Measurements from ENCODE around the gene DHFR. TPM values are rescaled to one million over a fixed set of nuclear protein-coding genes. Genes with fewer than 3 reads are reported as not detected.

DHFR gene
- total RNA-seq, 1 donor from 2014 or later, result 23.5 TPM

DNA sequence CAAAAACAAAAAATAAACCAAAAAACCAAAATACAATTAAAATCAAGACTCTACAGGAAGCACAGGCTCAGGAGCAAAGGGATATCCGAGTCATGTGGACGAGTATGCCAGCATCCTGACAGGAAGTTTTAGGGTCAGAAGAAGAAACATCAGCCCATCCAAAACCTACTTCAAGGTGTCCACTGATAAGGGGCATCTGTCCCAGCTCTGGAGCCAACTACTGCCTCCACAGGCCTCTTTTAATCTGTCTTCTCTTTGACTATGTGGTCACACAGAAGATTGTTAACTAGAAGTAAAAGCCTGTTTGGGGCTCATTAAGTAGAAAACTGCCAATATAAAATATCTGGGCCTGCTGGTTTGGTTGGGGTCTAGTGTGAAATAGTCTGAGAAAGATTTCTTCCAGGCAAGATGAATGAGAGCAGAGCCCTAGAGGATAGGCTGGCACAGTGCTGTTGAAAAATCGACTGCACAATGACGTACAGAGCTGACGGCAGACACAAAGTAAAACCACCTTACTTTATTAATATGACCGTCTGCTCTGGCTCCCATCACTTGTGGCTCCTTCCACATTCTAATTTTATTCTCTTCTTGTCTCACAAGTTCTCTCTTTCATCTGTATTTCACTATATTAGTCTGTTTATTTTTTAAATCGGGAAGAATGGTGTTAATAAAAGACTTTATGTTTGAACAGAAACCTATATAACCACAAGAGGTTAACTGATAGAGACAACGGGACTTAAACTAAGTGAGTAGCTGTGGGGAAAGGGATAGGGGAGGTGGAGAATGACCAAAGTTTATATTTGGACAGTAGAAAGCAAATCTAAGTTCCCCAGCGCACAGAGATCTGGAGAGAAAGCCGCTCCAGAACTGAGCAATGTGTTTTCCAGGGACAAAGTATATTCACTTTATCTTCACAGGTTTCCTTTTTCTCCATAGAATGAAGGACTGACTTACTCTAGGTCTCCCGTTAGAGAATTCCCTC, 23.2 kb downstream of the DHFR start:
- no peaks in the 10 kb centered on the region for H3K36me3 Mint-ChIP-seq (ENCODE audit: unreplicated experiment)
- TF ChIP-seq, protein P1, sequence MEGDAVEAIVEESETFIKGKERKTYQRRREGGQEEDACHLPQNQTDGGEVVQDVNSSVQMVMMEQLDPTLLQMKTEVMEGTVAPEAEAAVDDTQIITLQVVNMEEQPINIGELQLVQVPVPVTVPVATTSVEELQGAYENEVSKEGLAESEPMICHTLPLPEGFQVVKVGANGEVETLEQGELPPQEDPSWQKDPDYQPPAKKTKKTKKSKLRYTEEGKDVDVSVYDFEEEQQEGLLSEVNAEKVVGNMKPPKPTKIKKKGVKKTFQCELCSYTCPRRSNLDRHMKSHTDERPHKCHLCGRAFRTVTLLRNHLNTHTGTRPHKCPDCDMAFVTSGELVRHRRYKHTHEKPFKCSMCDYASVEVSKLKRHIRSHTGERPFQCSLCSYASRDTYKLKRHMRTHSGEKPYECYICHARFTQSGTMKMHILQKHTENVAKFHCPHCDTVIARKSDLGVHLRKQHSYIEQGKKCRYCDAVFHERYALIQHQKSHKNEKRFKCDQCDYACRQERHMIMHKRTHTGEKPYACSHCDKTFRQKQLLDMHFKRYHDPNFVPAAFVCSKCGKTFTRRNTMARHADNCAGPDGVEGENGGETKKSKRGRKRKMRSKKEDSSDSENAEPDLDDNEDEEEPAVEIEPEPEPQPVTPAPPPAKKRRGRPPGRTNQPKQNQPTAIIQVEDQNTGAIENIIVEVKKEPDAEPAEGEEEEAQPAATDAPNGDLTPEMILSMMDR (IDR thresholded peaks at IDR 0.05; ENCODE audit: partially characterized antibody, unreplicated experiment), result no peak
- DNase-seq, result no peak
- H3K9me3 Mint-ChIP-seq (ENCODE audit: unreplicated experiment), result no peaks in the 10 kb centered on the region
- no peak overlapping the region for H3K27ac Mint-ChIP-seq (ENCODE audit: unreplicated experiment)
- H3K27me3 Mint-ChIP-seq (ENCODE audit: unreplicated experiment), result peaks cover 4% of the 10 kb centered on the region
- H3K4me3 Mint-ChIP-seq (ENCODE audit: unreplicated experiment), result no peak overlapping the region
- H3K4me1 Mint-ChIP-seq (ENCODE audit: low read depth, unreplicated experiment), result no peaks in the 10 kb centered on the region

- no peak for DNase-seq
- Mint-ChIP-seq H3K27me3 (ENCODE audit: unreplicated experiment) (peaks cover 4% of the 10 kb centered on the region), H3K36me3 (ENCODE audit: unreplicated experiment) (no peaks in the 10 kb centered on the region), H3K4me3 (ENCODE audit: unreplicated experiment) (no peak overlapping the region), H3K9me3 (ENCODE audit: unreplicated experiment) (no peaks in the 10 kb centered on the region), H3K4me1 (ENCODE audit: low read depth, unreplicated experiment) (no peaks in the 10 kb centered on the region), H3K27ac (ENCODE audit: unreplicated experiment) (no peak overlapping the region)
- TF ChIP-seq, protein P1 (IDR thresholded peaks at IDR 0.05; ENCODE audit: partially characterized antibody, unreplicated experiment), result no peak
Measured at GRCh38 chr5:80629281-80629680, 25.5 kb downstream of the DHFR start.

GRCh38 chr5:80625230-80625629, 29.6 kb downstream of the DHFR start:
- Mint-ChIP-seq H3K9me3 (ENCODE audit: unreplicated experiment) (no peaks in the 10 kb centered on the region), H3K4me1 (ENCODE audit: low read depth, unreplicated experiment) (peaks cover 1% of the 10 kb centered on the region), H3K36me3 (ENCODE audit: unreplicated experiment) (no peaks in the 10 kb centered on the region), H3K4me3 (ENCODE audit: unreplicated experiment) (no peak overlapping the region), H3K27ac (ENCODE audit: unreplicated experiment) (no peak overlapping the region), H3K27me3 (ENCODE audit: unreplicated experiment) (peaks cover 2% of the 10 kb centered on the region)
- TF ChIP-seq, protein P1 (IDR thresholded peaks at IDR 0.05; ENCODE audit: partially characterized antibody, unreplicated experiment), result no peak
- DNase-seq, result no peak

DNA sequence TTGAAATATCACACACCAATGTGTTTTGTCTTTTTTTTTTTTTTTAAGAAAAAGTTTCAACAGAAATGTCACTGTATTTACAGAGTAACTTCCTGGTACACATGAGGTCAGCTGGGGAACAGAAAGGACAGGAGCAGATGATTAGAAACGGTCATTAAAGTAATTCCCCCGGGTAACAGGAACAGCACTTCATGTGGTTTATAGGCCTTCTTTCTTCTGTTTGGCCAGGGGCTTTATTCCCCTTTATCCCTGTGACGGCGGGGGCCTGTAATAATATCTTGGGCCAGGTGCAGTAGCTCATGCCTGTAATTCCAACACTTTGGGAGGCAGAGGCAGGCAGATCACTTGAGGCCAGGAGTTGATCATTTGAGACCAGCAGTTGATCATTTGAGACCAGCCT, 30.8 kb downstream of the DHFR start:
- Mint-ChIP-seq H3K36me3 (ENCODE audit: unreplicated experiment) (no peaks in the 10 kb centered on the region), H3K27ac (ENCODE audit: unreplicated experiment) (no peak overlapping the region), H3K4me1 (ENCODE audit: low read depth, unreplicated experiment) (peaks cover 1% of the 10 kb centered on the region), H3K9me3 (ENCODE audit: unreplicated experiment) (no peaks in the 10 kb centered on the region), H3K27me3 (ENCODE audit: unreplicated experiment) (no peaks in the 10 kb centered on the region), H3K4me3 (ENCODE audit: unreplicated experiment) (no peak overlapping the region)
- DNase-seq, result no peak
- TF ChIP-seq, protein P1 (IDR thresholded peaks at IDR 0.05; ENCODE audit: partially characterized antibody, unreplicated experiment), result no peak

- TF ChIP-seq, protein P1 (IDR thresholded peaks at IDR 0.05; ENCODE audit: partially characterized antibody, unreplicated experiment), result no peak
- Mint-ChIP-seq H3K9me3 (ENCODE audit: unreplicated experiment) (no peaks in the 10 kb centered on the region), H3K27ac (ENCODE audit: unreplicated experiment) (no peak overlapping the region), H3K27me3 (ENCODE audit: unreplicated experiment) (no peaks in the 10 kb centered on the region), H3K4me3 (ENCODE audit: unreplicated experiment) (no peak overlapping the region), H3K36me3 (ENCODE audit: unreplicated experiment) (no peaks in the 10 kb centered on the region), H3K4me1 (ENCODE audit: low read depth, unreplicated experiment) (peaks cover 1% of the 10 kb centered on the region)
- DNase-seq, result no peak
Measured at GRCh38 chr5:80622756-80623155, 32.0 kb downstream of the DHFR start.
